Measurements from ENCODE around the gene HOXC9.

- TF ChIP-seq CTCF (IDR thresholded peaks at IDR 0.05): no peak
- no peak for TF ChIP-seq EP300 (IDR thresholded peaks at IDR 0.05)
- TF ChIP-seq POLR2A (IDR thresholded peaks at IDR 0.05): no peak
Measured at GRCh38 chr12:54036620-54037359, 36.8 kb downstream of the HOXC9 start.

Data from upper lobe of left lung (tissue), 4 donors.